Stimulated activated CD8-positive, alpha-beta memory T cell treated with anti-CD3 and anti-CD28 coated beads, Interleukin-4, amount 100 ng/mL, for 1 hour (primary cell): ENCODE results near the gene CCDC170.
"Not testable (repeated sequence)": the region's sequence is repeated elsewhere in the genome, so short reads cannot be mapped to it uniquely, and the experiment has no call there.

Experiments
- DNase-seq, 2 donors: peaks; one replicate each; pipeline ENCODE4 v3.0.0-alpha.2; 2020; ENCODE audit warnings: low read depth in 2 of 2, low spot score in 1 of 2

The CCDC170 gene

DNA sequence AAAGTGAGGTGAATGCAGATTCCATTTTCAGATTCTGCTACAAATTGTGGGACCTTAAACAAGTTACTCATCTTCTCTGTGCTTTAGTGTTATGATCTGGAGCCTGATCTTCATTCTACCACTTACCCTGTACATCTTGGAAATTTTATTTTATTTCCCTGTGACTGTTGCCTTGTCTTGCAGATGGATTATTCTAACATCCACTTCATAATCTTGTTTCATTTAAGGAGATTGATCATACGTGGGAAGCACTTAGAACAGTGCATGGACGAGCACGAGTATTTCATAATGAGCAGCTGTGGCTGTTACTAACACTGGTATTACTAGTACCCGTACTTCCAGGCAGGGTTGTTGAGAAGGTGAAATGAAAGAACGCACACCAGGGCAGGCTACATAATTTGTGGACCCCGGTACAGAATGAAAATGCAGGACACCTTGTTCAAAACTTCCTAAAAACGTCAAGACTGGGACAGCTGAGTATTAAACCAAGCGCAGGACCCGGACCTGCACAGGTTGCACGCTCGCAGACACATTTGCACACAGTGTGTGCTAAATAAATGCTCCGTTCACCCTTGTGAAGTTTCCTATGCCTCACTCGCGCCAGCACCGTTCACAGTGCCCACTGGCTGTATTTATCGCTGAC lies 535 bp upstream of the CCDC170 start:
- no peak for DNase-seq

DNA sequence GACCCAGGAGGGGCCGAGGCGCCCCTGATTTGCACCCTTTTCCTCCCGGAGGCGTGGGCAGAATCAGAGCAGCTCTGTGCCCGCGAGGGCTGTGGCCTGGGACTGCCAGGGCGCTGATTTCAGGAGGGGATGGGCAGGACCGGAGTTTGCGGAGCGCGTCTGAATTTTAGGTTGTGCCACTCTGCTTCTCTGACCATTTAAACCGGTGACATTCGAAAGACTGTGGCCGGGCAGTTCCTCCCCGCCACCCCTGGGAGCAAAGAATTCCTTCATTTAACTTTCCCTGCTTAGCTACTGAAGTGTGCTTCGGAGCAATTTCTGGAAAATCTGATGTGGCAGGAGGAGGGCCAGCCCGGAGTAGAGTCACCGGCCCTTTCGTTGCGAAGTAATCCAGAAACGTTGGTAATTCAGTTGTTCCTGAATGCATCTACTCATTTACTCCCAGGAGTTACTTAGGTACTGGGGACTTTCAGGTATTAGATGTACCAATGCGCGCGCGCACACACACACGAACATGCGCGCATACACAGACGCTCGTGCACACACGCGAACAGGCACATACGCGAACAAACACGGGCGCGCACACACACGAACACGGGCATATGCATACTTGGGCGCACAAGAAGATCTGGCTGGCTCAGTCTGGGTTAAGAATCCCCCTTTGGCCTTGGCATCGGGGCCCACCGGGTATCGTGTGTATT lies 568 bp downstream of the CCDC170 start:
- DNase-seq, result no peak

DNA sequence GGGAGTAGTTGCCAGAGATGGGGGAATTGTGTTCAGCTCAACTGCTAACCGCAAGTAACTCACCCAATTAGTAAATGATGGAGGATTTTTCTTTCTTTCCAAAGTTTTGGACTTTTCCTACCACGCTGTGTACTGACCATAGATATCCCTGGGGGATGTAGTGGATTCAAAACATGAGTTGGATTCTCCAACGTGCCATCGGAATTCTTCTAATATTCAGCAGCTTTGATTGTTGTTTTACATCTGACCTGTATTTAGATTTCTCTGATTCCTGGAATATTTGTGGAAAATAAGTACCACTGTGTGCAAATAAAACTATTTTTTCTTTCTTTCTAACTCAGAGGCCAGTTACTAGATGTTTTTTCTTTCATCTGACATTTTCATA lies 1.1 kb downstream of the CCDC170 start:
- DNase-seq, result no peak

DNA sequence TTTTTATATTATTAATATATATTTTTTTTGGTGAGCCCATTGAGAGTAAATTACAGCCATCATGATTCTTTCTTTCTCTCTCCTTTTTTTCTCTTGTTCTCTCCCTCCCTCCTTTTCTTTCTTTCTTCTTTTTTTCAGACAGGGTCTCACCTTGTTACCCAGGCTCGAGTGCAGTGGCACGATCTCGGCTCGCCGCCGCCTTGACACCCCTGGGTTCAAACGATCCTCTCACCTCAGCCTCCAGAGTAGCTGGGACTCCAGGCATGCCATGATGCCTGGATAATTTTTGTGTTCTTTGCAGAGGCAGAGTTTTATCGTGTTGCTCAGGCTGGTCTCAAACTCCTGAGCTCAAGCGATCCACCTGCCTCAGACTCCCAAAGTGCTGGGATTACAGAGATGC lies 1.6 kb downstream of the CCDC170 start:
- DNase-seq, result no peak

DNA sequence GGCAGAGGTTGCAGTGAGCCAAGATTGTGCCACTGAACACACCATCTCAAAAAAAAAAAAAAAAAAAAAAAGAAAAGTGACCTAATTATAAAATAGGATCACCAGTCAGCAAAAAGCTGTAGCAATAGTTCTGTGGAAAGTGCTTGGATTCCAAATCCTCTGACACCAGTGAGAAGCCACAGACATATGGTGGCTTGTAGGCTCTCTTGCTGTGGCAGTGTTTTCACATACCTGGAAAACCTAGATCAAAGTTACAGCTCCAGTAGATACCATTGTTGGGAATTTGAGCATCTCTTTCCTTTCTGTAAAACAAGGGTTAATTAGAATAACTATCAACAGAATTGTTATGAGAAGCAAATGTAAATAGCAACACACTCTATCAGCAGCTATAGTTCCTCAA lies 4.1 kb downstream of the CCDC170 start:
- no peak for DNase-seq

DNA sequence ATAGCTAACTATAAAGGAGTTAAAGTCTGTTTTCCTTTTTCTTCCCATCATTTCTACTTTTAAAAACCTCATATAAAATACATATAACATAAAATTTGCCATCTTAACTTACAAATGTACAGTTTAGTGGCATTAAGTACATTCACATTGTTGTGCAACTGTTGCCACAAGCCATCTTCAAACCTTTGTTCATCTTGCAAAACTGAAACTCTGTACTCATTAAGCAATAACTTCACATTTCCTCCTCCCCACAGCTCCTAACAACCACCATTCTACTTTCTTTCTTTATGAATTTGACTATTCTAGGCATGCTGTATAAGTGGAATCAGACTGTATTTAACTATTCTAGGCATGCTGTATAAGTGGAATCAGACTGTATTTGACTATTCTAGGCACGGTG lies 4.5 kb downstream of the CCDC170 start:
- DNase-seq, result no peak

DNA sequence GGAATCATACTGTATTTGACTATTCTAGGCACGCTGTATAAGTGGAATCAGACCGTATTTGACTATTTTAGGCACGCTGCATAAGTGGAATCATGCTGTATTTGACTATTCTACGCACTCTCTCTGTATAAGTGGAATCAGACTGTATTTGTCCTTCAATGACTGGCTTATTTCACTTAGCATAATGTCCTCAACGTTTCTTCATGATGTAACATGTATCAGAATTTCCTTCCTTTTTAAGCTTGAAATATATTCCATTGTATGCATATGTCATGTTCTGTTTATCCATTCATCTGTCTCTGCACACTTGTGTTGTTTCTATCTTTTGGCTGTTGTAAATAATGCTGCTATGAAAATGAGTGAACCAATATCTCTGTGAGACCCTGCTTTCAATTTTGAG lies 5.7 kb downstream of the CCDC170 start:
- DNase-seq, result no peak

DNA sequence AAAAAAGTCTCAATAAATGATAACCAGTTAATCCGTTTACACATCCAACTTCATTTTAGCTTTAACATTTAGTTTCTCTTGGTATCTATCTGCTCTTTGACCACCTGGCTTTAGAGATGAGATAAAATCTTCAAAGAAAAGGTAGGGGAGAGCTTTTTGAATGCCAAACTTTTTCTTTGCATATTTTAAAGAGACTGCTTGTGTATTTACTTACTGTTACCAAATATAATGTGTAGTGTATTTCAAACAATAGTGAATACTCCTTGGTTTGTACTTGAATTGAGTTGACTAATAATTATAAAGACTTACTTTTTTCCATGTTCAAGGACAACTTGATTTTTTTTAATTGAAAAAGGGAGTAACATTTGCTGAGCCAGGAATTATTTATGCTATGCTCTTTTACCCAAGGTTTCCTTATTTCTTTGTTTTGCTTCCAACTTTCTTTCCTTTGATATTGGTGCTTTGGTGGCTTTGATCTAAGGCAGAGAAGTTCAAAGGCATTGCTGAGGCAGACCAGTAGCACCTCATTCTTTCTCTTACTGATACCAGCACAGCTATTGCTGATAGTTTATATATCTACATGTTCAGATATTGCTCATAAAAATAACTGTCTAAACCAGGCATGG lies 7.8 kb downstream of the CCDC170 start:
- DNase-seq, result no peak

DNA sequence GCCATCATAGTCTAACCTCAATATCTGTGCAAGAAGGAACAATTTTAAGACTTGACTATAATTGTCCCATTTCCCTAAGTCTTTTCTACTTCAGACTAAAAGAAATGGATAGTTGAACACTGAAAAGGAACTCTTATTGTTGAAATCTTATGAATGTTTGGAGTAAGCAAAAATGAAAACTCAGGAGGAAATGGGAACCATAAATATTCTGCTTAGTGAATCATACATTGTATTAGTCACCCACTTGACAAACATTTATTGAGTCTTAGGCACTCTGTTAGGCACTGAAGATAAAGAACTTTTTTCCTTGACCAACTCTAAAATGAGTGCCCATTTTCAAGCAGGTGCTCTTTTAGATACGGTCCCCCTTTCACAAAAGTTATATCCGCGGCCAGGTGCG lies 8.7 kb downstream of the CCDC170 start:
- no peak for DNase-seq

DNA sequence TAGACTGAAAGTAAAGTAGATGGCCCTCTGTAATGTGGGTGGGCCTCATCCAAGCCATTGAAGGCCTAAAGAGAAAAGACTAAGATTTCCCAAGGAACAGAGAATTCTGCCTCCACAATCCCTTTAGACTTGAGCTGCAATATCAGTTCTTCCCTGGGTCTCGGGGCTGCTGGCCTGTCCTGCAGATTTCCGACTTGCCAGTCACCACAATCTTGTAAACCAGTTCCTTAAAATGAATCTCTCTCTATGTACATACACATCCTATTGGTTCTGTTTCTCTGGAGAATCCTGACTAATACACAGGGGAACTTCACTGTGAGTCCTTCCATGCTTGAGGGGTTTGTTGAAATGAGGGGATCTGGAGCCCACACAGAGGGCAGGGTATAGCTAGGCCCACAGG lies 12.9 kb downstream of the CCDC170 start:
- no peak for DNase-seq

DNA sequence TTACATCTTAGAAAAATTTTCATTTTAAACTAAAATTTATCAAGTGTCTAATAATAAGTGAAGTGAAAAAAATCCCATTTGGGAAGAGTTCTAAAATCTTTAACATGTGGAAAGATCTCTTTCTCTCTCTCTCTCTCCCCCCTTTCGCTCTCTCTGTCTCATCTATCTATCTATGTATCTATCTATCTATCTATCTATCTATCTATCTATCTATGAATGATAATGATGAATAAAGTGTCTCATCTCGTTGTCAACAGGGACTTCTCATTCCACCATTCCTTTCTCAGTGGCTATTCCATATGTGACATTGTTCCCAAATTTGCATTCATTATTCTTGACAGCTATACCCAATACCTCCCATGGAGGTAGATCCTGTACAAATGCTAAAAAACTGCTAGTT lies 15.2 kb downstream of the CCDC170 start:
- DNase-seq, result no peak

DNA sequence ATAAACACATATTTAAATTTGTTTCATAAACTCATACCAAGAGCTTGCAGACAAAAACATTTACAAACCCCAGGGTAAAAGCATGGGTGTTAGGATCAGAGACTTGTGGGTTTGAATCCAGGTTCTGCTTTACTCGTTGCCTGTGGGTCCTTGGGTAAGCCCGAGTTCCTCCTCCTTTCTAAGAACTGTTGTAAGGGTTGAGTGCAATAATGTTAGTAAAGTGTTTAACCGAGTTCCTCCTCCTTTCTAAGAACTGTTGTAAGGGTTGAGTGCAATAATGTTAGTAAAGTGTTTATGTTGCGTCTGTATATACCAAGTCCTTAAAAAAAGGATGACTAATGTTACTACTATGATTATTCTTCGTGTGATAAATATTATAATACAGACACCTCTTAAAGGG lies 18.7 kb downstream of the CCDC170 start:
- no peak for DNase-seq

DNA sequence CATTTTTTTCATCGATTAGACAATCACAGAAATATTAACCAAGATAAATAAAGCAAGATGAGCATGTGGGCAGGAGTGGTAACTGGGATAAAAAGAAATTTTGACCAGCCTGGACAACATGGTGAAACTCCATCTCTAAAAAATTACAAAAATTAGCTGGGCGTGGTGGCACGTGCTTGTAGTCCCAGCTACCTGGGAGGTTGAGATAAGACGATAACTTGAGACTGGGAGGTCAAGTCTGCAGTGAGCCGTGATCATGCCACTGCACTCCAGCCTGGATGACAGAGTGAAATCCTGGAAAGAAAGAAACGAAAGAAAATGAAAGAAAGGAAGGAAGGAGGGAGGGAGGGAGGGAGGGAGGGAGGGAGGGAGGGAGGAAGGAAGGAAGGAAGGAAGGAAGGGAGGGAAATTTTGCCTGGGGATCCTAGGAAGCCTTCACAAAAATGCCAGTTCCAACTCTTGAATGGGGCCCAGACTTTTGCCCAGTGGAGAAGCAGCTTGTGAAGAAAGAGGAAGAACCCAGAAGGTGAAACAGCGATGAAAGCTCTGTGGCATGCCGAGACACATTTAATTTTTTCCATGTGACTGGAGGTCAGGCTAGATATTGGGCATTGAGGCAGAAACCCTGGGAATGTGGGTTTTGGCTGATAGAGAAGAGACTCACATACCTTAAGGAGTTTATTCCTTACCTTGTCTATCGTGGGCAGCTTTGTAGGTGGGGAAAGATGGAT lies 20.3 kb downstream of the CCDC170 start:
- no peak for DNase-seq

DNA sequence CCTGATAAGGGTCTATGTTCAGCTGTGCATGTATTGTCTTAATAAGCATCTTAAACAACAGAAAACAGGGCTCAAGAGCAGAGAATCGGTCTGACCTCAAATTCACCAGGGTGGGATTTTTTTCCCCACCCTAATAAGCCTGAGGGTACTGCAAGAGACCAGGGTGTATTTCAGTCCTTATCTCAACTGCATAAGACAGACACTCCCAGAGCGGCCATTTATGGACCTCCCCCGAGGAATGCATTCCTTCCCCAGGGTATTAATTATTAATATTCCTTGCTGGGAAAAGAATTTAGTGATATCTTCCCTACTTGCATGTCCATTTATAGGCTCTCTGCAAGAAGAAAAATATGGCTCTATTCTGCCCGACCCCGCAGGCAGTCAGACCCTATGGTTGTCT lies 25.2 kb downstream of the CCDC170 start:
- DNase-seq, result not testable (repeated sequence)

DNA sequence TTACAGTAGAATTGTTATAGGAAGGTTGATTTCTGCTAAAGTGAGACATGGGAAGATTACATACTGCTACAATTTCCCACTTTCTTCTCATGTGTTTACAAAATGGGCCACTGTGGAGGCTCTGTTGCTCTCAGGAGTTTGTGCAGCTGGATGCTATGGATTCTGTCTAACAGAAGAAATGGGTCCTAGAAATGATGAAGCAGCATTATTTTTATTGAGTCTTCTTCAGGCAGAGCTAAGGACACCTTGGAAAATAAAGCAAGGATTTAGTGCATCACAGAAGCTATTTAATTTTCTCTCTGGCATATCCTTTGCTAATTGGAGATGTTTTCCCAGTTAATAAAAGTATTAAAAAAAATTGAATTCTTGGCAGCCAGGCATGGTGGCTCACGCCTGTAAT lies 29.2 kb downstream of the CCDC170 start:
- DNase-seq, result no peak

DNA sequence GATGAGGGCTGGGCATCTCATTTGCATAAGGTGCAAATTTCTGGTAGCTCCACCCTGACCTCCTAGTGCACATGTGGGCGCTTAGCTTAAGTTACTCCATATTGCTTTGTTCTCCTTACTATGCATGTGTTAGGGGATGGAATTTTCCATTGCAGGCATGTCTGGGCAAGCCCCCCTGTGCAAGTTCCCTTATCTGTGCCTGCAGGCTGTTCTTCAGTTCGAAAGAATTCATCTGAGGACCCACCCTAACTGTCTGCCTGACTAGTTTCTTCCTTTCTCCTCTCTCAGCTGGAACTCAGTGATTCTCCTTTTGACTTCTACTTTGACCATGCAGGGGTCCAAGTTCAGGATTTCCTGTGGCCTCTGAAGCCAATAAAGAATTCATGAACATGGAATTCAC lies 30.2 kb downstream of the CCDC170 start:
- no peak for DNase-seq

DNA sequence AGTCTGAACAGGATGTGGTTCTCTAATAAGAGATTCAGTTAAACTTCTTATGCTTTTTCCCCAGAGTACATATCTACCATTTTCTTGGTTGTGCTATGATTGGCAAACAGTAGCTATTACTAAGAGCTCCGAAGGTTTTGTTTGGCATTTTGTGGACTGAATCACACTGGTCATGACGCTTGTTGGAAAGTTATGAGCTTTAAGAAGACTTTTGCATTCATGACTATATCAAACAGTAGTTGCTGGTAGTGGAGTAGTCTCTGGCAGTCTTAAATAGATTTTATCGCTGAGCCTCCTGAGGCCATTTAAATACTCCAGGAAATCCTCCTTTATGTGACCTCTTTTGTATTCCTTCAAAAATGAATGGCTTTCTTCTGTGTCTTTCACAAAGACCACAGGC lies 40.8 kb downstream of the CCDC170 start:
- DNase-seq, result no peak

DNA sequence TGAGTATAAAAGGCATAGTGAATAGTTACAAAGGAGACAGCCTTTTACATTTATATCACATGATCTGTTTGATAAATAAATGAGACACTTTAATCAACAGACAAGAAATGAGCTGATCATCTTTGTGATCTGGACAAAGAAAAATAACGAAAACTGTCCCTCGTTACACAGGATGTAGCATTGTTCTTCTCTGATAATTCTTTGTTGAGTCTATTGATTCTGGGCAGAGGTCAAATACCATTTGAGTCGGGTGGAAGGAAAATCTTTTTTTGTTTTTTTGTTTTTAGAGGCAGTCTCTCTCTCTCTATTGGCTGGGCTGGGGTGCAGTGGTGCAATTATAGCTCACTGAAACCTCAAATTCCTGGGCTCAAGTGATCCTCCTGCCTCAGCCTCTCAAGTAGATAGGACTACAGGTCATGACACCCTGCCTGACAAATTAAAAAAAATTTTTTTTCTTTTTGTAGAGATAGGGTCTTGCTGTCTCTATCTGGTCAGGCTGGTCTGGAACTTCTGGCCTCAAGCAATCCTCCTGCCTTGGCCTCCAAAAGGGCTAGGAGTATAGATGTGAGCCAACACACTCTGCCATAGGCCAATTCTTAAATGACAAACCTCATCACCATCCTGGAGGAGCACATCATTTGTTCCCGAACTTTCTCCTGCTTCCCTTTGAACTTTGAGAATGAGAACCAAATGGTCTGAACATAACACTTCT lies 41.8 kb downstream of the CCDC170 start:
- no peak for DNase-seq

DNA sequence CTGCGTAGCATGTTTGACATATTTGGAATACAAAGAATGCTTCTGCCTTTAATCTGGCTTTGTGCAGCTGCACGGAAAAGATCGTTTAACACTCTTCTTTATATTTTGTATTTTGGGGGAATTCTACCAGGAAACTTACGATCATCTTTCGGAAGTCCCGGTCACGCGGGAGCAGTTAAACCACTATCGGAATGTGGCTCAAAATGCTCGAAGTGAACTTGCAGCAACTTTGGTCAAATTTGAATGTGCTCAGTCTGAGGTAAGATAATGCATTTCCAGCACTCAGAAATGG lies 42.3 kb downstream of the CCDC170 start:
- DNase-seq, result no peak

DNA sequence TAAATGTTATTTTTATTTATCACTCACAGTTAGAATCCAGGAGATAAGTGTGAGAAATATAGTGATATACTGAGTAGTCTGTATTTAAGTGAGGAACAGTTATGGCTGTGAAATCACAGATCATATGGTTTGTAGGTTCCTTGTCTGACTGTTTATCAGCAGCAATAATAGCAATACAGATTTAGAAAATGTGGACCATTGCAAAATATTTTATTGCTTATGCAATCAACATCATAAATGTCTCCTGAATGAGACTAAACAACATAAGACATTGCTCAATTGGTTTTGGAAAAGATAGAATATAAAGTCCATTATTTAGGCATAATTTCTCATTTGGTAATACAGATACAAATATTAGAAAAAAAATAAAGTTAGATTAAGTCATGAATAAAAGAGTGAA lies 43.7 kb downstream of the CCDC170 start:
- DNase-seq, result no peak

DNA sequence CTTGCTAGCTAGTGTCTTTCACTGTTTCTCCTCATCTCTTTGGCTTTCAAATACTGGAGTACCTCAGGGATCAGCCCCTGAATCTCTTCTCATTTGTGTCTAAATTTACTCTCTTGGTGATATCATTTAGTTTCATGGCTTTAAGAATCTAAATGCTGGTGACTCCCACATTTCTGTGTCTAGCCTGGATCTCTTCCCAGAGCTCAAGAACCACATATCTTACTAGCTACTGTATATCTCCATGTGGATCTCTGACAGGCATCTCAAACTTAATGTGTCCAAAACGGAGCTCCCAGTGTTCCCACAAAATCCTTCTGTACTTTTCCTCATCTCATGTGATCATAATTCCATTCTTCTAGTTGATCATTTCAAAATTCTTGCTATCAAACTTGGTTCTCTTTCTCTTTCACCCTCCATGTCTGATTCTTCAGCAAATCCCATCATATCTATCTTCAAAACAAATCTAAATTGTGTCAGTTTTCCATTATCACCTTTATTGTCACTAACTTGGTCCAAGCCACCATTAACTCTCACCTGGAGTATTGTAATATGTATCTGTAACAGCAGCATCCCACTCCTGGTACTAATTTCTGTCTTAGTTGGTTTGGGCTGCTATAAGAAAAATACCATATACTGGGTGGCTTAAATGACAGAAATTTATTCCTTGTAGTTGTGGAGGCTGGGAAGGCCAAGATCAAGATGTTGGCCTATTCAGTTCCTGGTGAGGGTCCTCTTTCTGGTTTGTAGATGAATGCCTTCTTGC lies 45.9 kb downstream of the CCDC170 start:
- DNase-seq, result no peak
